Heart left ventricle (tissue), 16 donors: ENCODE measurements around the gene FOSL2. TPM values are rescaled to one million over a fixed set of nuclear protein-coding genes. Genes with fewer than 3 reads are reported as not detected.

Experiments
- ATAC-seq, 4 donors: fragments of 200-7000 bp; cut with Tn5 transposase; one replicate each; pipeline ENCODE4 v1.9.1; 2020 to 2022; ENCODE audit warnings: moderate library complexity in 4 of 4, mild to moderate bottlenecking in 3 of 4, moderate number of reproducible peaks in 1 of 4
- DNase-seq, 5 donors: peaks; one replicate each; pipeline ENCODE4 v3.0.0-alpha.2; 2020
- H3K27ac ChIP-seq, 12 donors: fragments of 200-600 bp; sonication (generic) in 4 of 12; one replicate each; pipeline versions ENCODE4 v1.5.0 to v1.8.0; 2016 to 2022; ENCODE audit warnings: mild to moderate bottlenecking in 2 of 12
- H3K27me3 ChIP-seq, 9 donors: fragments of 200-600 bp; sonication (generic) in 2 of 9; one replicate each; pipeline versions ENCODE4 v1.5.1 to v1.8.0; 2016 to 2022; ENCODE audit warnings: mild to moderate bottlenecking in 3 of 9
- H3K36me3 ChIP-seq, 9 donors: fragments of 200-600 bp; sonication (generic) in 2 of 9; one replicate each; pipeline versions ENCODE4 v1.5.0 to v1.8.0; 2018 to 2022; ENCODE audit warnings: mild to moderate bottlenecking in 2 of 9
- H3K4me1 ChIP-seq, 12 donors: fragments of 200-600 bp; sonication (generic) in 4 of 12; one replicate each; pipeline versions ENCODE4 v1.5.0 to v1.8.0; 2016 to 2022; ENCODE audit warnings: mild to moderate bottlenecking in 3 of 12
- H3K4me3 ChIP-seq, 12 donors: fragments of 200-600 bp; sonication (generic) in 4 of 12; one replicate each; pipeline versions ENCODE4 v1.5.0 to v1.8.0; 2017 to 2022; ENCODE audit warnings: mild to moderate bottlenecking in 9 of 12, moderate library complexity in 4 of 12
- H3K9me3 ChIP-seq, 12 donors: fragments of 200-600 bp; sonication (generic) in 4 of 12; one replicate each; pipeline versions ENCODE4 v1.5.0 to v1.8.0; 2016 to 2022; ENCODE audit warnings: mild to moderate bottlenecking in 1 of 12
- CTCF ChIP-seq, 12 donors: fragments of 200-600 bp; sonication (generic) in 4 of 12; IDR thresholded peaks; one replicate each; pipeline versions ENCODE4 v1.5.0 to v1.8.0; 2018 to 2022; ENCODE audit warnings: antibody characterized with exemption in 12 of 12, mild to moderate bottlenecking in 5 of 12
- POLR2A ChIP-seq, 2 donors: fragments of 450-650 bp; IDR thresholded peaks; one replicate each; pipeline ENCODE4 v1.6.1; 2017; ENCODE audit warnings: antibody characterized with exemption in 2 of 2, mild to moderate bottlenecking in 2 of 2, moderate library complexity in 2 of 2
- WGBS, 4 donors: extraction: QIAGEN DNeasy Blood & Tissue Kit in 2 of 4; methylation state at CpG; one replicate each; pipeline versions ENCODE4 v1.1.5 to v1.1.7; 2013 to 2018; 5-methylcytosine and 5-hydroxymethylcytosine counted together
- intact Hi-C, 10 donors: fragments of 100-400 bp; cut with DNase I; formaldehyde crosslinking; loops; one replicate each; pipeline versions ENCODE4 v1.11.1 to v1.14.2; 2022
- polyA plus RNA-seq, 2 donors: library from polyadenylated mRNA; stranded (reverse); fragments of 200-250 nt; gene quantifications; one replicate each; pipeline ENCODE4 v1.2.3, GENCODE V29; 2013
- total RNA-seq, 9 donors: library from RNA; depleted of rRNA in 2 of 9; stranded (reverse); fragments of >200 nt in 2 of 9; fragmentation: NEBNext Ultra II Directional in 3 of 9; extraction: Animal tissue kit (Norgen Biotek cat#: 25700) in 3 of 9; gene quantifications; one replicate each; pipeline versions ENCODE4 v1.1.0 to v1.2.4, GENCODE V29; 2016 to 2023
- donor health status: ischemic (EF 13 %, LVEDD 7.1; RV severe dilation, severe dysfunction).
- donor health status: healthy with polysubstance abuse.
- donor health status: DM: no; HTN: yes; CAD: no.
- donor health status: DM: no; HTN: no; CAD: no.
- donor health status: ischemic (EF 25% LVEDD 6.9; RV normal size, moderate dysfunction).
- donor health status: ischemic (EF 25% LVEDD 5.7; RV mildly dilated, moderate dysfunction).
- donor health status: healthy.
- donor health status: DM: yes; HTN: yes; CAD: no.
- donor health status: ischemic (EF 35%, LVEDD 5.7; RV mildly dilated, moderate dysfunction).
- donor health status: nonischemic (EF 11% LVEDD 7.7; RV severe dilation, severe dysfunction).
- donor health status: DM: yes; HTN: yes; CAD: no.
- donor health status: PGD.
- donor health status: ischemic (EF 29% LVEDD 5.4; RV normal size, mild dysfunction).
- donor health status: nonischemic (EF 23%, LVEDD 6.1; RV moderate dilation, normal function).

Gene FOSL2
- total and polyA plus RNA-seq, 11 donors: 15.2 to 144 (median 50.2) TPM

- intact Hi-C loops: no loop called here
- H3K4me3 ChIP-seq: no peak overlapping the region
- DNase-seq (no peak), ATAC-seq (no peak)
- no peaks in the 10 kb centered on the region for H3K36me3 ChIP-seq
- H3K27me3 ChIP-seq: no peaks in the 10 kb centered on the region
- H3K4me1 ChIP-seq: peaks cover 0 to 16% (median 0%) of the 10 kb centered on the region in 12 donors
- H3K27ac ChIP-seq: no peak overlapping the region
- WGBS, 4 donors: 93 to 96% (median 95%) methylated on average over 4 of the region's 4 CpGs
- no peak for TF ChIP-seq POLR2A (IDR thresholded peaks at IDR 0.05)
- no peak for TF ChIP-seq CTCF (IDR thresholded peaks at IDR 0.05)
- peaks cover 0 to 14% (median 0%) of the 10 kb centered on the region in 12 donors for H3K9me3 ChIP-seq
These were observed 43.2 kb downstream of the FOSL2 start for GRCh38 chr2:28435814-28436351.

- no peaks in the 10 kb centered on the region for H3K27me3 ChIP-seq
- H3K36me3 ChIP-seq: no peaks in the 10 kb centered on the region
- H3K9me3 ChIP-seq: peaks cover 0 to 14% (median 0%) of the 10 kb centered on the region in 12 donors
- 59 to 73% (median 61%) methylated on average over 7 to 17 of the region's 17 CpGs for WGBS, 4 donors
- no peak overlapping the region for H3K27ac ChIP-seq
- no peak for TF ChIP-seq CTCF (IDR thresholded peaks at IDR 0.05)
- TF ChIP-seq POLR2A (IDR thresholded peaks at IDR 0.05): no peak
- DNase-seq (no peak), ATAC-seq (peak in 2 of 4 donors; percentile 13 to 49)
- intact Hi-C loops: no loop called here
- H3K4me3 ChIP-seq: no peak overlapping the region
- H3K4me1 ChIP-seq: peaks cover 0 to 16% (median 0%) of the 10 kb centered on the region in 12 donors
These were observed 43.9 kb downstream of the FOSL2 start for GRCh38 chr2:28436525-28437051.

- H3K4me1 ChIP-seq: peaks cover 0 to 14% (median 0%) of the 10 kb centered on the region in 12 donors
- DNase-seq (no peak), ATAC-seq (peak in 1 of 4 donors; percentile 21)
These were observed 44.6 kb downstream of the FOSL2 start for GRCh38 chr2:28437149-28437835.

More at GRCh38 chr2:28437149-28437835, 44.6 kb downstream of the FOSL2 start:
- WGBS, 4 donors: 80 to 85% (median 81%) methylated on average over 14 to 18 of the region's 18 CpGs
- Histone ChIP-seq H3K27me3 (no peaks in the 10 kb centered on the region), H3K36me3 (no peaks in the 10 kb centered on the region), H3K9me3 (peaks cover 0 to 14% (median 0%) of the 10 kb centered on the region in 12 donors), H3K27ac (no peak overlapping the region), H3K4me3 (no peak overlapping the region)
- intact Hi-C loops: no loop called here
- TF ChIP-seq POLR2A (IDR thresholded peaks at IDR 0.05): no peak
- no peak for TF ChIP-seq CTCF (IDR thresholded peaks at IDR 0.05)
